HG03139 (cell line): ENCODE data around the gene USP24.
"Not testable (repeated sequence)": the region's sequence is repeated elsewhere in the genome, so short reads cannot be mapped to it uniquely, and the experiment has no call there.

Experiments
- ATAC-seq: cut with Tn5 transposase; IDR thresholded peaks from one replicate; pipeline ENCODE4 v1.9.1; 2021; ENCODE audit not compliant: unreplicated experiment

USP24 gene

DNA sequence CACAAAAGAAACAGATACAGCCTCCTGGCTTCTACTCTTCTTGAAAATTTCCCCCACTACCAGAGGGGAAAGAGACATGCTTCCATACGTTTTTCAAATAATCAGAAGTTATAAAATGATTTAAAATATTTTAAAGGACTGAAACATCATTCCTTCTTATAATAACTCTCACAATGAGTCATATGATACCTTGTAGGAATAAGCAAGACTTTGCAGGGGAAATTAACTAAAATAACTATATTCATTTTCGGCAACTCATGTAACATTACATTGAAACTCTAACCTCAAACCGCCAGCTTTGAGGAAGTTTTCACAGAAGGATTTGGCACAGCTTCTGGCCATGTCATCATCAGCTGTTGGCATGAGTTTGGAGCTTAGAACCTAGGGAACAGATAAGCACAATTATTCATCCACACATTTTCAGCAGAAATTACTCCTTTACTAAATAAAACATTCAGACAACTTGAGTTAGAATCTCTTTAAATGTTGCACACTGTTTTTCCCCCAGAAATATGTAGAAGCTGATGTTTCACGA is 85.9 kb downstream of the USP24 start:
- ATAC-seq: no peak

DNA sequence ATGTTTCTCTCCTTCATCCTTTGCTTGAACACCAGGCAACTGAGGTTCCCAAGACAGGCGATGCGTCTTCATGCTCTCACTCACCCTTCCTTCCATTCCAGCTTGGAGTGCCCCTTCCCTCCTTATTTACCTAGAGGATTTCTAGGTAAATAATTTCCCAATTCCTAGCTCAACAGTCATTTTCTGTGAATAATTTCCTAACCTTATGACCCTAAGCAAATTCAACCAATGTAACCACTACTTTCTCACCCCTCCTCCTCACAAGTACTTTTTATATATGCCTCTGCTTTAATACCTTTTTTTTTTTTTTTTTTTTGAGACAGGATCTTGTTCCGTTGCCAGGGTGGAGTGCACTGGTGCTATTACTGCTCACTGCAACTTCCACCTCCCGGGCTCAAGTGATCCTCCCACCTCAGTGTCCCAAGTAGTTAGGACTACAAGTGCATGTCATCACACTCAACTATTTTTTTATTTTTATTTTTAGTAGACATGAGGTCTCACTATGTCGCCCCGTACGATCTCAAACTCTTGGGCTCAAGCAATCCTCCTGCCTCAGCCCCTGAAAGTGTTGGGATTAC is 86.7 kb downstream of the USP24 start:
- ATAC-seq: peak; percentile 3

DNA sequence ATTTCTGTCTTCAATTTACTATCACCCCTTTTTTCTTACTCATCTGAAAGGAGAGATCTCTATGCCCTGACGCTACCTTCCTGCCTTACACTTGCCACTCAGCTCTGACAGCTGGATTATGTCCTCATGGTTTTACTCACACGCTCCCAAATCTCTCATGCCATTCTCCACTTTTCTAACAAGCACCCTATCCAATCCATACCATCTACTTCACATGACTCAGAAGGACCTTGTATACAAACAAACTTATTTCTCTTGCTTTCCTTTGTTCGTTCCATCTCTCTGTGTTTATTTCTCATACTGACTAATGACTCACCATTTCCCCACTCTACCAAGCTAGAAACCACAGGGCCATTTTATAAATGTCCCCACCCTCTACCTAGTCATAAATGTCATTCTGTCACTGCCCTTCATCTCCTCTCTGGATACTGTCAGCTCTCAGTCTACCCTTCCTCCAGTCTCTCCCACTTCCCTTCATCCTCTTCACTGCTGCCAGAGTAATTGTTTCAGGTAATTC is 87.3 kb downstream of the USP24 start:
- ATAC-seq: peak; percentile 77

DNA sequence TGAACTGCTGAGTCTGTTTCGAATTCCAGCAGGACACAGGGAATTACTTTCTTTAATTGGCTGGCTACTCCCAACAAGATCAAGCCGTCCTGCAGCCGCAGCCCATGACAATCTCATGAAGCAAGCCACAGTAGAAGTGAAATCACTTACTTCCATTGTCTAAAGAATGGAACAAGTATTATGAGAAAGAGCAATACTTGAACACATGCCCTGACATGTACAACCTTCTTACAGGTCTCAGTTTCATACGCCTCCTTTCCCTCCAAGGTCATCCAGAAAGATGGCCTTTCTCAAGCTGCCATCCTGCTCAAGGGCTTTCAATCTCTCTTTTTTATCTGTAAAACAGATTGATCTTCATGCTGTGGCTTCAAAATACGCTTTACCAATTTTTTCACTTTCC is 90.7 kb downstream of the USP24 start:
- ATAC-seq: no peak

DNA sequence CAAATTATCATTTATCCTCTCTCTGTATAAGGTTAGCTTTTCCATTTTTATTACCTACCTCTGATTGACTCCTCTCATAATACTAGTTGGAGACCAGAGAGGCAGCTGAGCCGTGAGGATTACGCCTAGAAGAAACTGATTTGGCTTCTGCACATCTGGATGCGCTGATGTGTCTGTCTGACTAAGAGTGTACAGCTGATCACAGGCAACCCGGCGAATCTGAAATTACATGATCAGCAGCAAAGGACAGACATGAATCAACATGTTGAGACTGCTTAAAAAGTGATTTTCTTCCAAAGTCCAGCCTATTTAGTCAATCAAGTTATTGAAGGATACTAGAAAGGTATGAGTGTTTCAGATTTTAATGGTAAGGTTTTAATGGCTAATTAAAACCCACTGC is 94.6 kb downstream of the USP24 start:
- ATAC-seq: no peak

DNA sequence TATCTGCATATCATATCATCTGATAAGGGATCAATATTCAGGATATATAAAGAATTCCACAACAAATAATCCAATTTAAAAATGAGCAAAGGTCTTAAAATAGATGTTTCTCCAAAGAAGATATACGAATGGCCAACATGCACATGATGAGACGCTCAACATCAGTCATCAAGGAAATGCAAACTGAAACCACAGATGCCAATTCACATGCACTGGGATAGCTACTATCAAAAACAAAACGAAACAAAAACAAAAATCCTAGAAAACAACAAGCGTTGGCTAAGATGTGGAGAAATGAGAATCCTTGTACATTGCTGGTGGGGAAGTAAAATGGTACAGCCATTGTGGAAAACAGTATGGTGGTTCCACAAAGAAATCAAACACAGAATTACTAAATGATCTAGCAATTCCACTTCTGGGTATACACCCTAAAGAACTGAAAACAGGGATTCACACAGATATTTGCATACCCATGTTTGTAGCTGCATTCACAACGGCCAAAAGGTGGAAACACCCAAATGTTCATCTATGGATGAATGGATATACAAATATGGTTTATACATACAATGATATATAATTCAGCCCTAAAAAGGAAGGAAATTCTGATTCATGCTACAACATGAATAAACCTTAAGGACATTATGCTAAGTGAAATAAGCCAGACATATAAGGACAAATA is 96.4 kb downstream of the USP24 start:
- no peak for ATAC-seq

DNA sequence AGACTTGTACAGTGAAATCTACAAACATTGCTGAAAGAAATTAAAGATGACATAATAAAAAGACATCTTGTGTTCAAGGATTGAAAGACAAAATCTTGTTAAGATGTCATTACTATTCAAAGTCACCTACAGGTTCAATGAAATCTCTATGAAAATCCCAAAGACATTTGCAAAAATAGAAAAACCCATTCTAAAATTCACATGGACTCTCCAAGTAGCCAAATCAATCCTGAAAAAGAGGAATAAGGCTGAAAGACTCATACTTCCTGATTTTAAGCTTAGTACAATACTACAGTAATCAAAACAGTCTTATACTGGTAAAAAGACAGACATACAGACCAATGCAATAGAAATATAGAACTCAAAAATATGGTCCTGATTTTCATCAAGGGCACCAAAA is 97.2 kb downstream of the USP24 start:
- no peak for ATAC-seq

DNA sequence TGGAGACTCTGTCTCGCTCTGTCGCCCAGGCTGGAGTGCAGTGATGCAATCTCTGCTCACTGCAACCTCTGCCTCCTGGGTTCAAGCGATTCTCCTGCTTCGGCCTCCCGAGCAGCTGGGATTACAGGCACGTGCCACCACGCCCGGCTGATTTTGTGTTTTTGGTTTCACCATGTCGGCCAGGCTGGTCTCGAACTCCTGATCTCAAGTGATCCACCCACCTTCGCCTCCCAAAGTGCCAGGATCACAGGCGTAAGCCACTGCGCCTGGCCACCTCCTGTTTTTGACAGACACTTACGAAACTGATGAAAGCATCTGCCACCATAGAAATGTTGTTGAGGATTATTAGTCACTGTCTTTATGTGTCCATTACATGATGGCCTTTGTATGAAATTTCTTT is 106.2 kb downstream of the USP24 start:
- ATAC-seq: not testable (repeated sequence)

DNA sequence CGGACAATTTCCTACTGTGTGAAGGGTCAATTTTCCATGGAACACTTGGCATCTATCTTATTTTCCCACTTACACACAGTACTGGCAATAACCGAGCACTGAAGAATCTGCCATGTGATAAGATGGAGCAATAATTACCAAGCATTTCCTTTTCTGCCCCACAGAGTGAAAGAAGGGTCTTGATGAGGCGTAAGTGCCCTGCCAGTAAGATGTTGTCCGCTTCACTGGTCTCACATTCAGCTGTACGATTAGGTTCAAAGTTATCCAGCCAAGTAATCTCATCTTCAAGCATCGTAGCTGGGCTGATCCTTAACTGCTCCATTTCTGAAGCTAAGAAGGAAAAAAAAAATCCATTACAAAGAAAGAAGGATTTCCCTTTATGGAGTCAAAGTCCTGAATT is 108.1 kb downstream of the USP24 start:
- ATAC-seq: no peak

DNA sequence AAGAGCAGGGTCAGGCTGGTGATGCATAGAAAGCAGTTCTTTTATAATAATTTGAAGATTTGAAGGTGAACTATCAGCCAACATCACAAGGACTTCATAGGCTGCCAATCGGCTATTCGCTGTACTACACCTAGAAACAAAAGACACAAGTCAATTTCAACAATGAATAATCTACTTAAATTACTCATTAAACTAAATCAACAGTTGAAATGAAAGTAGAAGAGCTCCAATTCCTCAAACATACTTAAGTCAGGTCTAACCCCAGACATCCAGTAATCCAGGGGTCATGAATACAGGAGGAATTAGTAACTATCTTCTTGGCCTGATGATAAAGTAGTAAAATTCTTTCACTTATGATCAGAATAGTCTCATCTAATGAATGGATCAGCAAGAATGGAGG is 111.3 kb downstream of the USP24 start:
- ATAC-seq: no peak

DNA sequence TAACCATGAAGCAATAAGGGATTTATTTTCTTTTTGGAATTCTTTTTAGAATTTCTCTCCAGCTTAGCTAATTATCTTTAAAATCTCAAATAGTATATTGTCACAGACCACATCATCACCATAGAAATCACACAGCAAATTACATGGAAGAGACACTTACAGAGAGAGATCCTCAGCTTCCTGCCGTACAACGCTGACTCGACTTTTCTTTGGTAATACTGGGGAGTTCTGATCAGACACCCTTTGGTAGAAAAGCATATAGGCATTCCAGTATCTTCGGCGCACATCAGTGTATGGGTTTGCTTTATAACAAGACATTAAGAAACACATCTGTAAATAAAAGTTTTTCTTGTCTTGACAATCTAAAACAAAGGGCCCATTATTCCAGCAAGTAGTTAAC is 120.1 kb downstream of the USP24 start:
- ATAC-seq: no peak

DNA sequence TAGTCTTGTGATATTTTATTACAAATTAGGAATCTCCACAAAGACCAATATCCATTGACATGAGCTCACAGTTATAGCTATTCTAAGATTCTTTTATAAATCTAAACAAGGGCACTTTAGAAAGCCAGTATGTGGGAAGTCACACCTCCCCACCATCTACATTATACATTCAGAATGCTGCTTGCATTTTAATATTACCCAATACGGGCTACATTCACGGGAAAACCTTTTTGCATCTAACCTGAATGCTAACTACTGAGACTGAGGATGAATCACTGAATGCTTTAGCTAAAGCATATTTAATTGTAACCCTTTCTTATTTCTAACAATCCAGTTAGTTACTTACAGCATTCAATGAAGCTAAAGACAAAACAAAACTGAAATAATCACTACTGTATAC is 122.7 kb downstream of the USP24 start:
- ATAC-seq: no peak

DNA sequence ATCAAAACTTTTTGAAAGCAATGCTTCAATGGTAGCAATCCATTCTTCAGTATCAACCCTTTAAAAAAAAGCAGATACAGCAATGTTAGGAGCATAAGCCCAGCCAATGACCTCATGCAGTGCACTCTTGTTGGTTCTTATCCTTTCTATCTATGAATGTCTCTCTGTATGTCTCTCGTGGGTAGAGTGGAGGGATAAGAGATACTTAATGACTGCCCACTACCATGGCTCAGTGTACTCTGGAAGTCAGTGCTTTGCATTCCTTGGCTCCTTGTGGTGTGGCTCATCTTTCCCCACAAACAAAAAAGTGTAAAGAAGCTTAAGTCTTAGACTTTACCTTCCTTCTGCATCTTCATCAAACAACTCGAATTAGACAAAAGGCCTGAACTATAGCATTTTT is 125.5 kb downstream of the USP24 start:
- no peak for ATAC-seq

DNA sequence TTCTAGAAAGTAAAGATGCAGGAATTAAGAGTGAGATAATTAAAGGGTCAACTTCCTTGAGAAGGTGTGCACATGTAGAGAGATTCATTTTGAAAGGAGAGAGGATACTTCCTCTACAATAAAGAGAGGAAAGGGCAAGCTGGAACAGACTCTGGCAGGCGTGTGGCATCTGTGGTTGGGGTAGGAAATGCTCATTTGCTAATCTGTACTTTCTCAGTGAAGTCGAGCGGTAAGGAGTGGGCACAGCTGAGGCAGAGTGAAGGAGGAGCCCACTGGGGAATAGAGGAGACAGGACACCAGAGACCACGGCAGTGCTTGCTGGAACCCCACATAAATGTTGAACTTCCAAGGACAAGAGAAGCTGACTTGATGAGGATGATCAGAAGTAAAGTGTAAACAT is 126.8 kb downstream of the USP24 start:
- no peak for ATAC-seq

DNA sequence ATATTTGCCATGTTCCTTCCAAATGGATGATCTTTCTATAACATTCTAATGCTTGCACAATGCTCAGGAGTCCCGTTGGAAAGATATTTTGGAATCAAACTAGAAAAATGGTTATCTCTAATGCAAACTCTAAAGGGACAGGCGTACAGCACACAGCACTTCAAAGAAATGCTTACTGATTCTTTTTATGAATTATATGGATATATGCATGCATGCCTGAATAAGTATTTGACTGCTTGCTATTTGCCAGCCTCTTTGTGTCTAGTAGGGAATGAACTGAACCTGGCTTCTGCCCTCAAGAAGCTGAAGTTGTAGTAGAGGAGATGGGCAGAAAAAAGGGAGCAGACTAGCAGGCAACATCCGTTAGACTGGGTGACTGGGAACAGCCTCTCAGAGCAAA is 127.7 kb downstream of the USP24 start:
- ATAC-seq: no peak

DNA sequence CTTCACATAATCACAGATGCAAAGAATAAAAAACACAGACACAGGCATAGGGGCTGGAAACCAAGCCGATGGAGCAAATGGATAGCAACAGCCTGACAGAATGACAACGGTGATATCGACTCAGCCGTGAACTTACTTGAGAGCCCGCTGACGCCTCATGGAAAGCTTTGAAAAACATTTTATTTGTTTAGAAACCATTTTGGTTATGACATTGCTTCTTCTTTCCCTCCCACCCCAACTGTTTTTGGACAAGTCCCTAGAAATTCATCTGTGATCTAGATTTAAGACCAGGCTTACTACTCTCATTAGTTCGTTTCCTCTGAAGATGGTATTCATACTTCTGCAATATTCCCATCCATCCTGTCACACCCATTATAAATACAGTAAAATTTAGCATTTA is 130.9 kb downstream of the USP24 start:
- no peak for ATAC-seq

DNA sequence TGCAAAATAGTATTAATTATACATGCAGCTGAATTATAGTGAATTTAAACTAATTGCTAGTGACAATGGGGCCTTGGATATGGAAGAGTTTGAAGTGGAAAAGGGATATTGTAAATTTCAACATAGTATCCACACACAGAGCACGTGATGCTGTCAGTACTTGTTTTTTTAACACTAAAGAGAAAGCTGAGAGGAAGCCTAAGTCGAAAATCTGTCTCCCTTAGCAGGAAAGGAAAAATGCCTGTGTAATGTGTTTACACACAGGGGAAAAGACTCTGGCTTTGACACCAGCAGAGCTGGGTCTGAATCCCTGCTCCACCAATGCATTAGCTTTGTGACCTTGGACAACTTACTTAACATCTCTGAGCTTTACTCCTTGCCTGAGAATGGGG is 133.3 kb downstream of the USP24 start:
- no peak for ATAC-seq

DNA sequence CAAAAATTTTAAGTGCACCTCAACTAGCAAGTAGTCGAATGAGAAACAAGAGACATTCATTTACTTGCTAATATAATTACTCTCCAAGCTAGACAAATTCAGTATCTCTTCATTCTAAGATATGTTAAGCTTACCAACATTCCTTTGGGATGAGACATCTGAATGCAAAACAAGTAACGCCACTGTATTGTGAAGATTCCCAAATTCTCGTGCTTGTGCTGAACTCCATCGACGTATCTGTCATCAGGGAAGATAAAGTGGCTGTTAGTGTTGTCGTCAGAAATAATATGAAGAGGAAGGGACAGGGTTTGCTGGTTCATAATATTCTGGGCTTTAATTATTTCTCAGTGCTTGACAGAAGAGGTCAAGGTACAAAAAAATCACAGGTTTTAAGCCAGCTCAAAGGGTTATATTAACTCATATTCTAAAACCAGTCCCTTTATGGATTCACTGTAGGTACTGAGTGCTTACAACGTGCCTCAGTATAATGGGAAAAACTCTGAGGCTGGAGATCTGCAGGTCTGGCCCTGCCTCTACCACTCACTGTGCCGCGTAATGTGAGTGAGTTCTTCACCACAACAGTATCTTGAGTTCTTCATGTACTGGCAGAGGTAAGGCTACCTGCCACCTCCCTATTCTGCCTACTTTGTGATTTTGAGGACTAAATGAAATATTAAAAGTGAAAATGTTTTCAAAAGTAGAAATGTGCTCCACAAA is 133.8 kb downstream of the USP24 start:
- ATAC-seq: no peak

DNA sequence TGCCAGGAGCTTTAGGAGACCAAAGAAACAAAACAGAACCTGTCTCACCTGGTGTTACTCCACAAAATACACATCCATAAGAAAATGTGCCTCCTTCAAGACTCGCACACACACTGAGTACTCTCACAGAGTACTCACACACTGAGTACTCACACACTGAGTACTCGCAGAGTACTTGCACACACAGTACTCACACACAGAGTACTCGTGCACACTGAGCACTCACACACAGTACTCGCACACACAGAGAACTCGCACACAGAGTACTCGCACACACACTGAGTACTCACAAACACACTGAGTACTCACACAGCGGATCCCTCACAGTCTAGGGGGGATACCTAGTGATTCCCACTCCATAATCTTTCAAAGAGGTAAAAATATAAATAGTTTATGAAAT is 135.5 kb downstream of the USP24 start:
- no peak for ATAC-seq

DNA sequence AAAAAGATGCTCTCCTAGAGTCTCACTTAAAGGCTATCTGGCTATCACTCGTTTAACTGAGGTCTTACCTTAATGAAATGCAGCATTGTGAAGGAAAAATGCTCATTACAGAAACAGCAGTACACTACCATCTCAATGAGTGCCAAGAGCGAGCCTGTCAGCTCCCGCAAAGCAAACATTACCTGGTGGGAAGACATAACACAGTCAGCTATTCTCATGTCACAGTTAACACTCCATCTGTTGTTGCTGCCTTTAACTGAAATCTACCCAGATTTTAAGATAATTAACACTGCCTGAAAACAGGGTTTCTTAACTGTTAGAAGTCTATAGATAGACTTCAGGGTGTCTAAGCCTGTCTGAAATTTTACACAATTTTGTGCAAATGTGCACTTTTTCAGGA is 136.7 kb downstream of the USP24 start:
- no peak for ATAC-seq

DNA sequence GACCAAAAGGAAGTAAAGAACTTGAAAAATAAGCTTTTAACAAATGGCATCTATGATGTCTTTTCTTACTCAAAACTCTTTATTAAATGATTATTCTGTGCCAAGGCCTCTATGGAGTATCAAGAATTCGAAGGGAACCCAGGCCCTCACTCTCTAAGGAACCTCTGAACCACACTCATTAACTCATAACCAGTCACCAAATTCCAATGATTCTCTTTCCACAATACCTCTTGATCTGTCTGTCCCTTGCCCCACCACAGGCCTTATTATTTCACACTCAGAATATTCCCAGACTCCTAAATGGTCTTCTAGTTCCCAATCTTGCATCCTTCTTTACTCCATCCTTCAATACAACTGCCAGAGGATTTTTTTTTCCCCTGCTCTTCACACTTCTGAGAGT is 138.8 kb downstream of the USP24 start:
- no peak for ATAC-seq

DNA sequence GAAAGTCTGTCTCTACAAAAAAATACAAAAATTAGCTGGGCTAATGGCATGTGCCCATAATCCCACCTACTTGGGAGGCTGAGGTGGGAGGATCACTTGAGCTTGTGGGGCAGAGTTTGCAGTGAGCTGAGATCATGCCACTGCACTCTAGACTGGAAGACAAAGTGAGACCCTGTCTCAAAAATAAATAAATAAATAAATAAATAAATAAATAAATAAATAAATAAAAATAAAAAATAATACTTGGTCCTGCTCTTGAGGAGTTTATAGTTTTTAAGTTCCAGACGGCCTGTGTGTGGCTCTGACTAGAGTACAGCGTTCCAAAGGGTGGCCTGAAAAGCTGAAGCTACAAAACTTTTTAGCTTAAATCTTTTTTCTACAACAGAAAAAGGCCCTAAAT is 140.7 kb downstream of the USP24 start:
- ATAC-seq: no peak
